Brain microvascular endothelial cell (primary cell): ENCODE results near the gene GALNT13.

Source experiments
- DNase-seq: peaks from one replicate; pipeline ENCODE4 v3.0.0-alpha.2; 2020
- H3K27ac ChIP-seq: fragments of 250-450 bp; sonication (Bioruptor Pico); 2 replicates; pipeline ENCODE4 v1.5.1; 2020; ENCODE audit warnings: mild to moderate bottlenecking, moderate library complexity
- H3K27me3 ChIP-seq: fragments of 250-450 bp; sonication (Bioruptor Pico); replicated peaks from 2 replicates; pipeline ENCODE4 v1.5.1; 2020; ENCODE audit warnings: mild to moderate bottlenecking
- H3K36me3 ChIP-seq: fragments of 250-450 bp; sonication (Bioruptor Pico); replicated peaks from 2 replicates; pipeline ENCODE4 v1.5.1; 2020; ENCODE audit warnings: mild to moderate bottlenecking
- H3K4me3 ChIP-seq: 2 replicates; pipeline ENCODE4 v1.5.1; 2011; ENCODE audit warnings: low read depth, mild to moderate bottlenecking, control low read depth, low read length, moderate library complexity
- CTCF ChIP-seq: IDR thresholded peaks from 2 replicates; pipeline ENCODE4 v1.5.1; 2011; ENCODE audit warnings: low read depth, mild to moderate bottlenecking, moderate library complexity, low read length, control low read depth, inconsistent platforms; ENCODE audit errors: missing control alignments
- in situ Hi-C: cut with HindIII; loops from 2 replicates; pipeline ENCODE4 v1.10.0; 2017; ENCODE audit warnings: low sequenced_read_pairs, low pct_ligation_motif_present

Gene GALNT13

GRCh38 chr2:154329510-154329909 lies 457.8 kb downstream of the GALNT13 start:
- Histone ChIP-seq H3K27me3 (no peaks in the 10 kb centered on the region), H3K27ac (no peak overlapping the region), H3K36me3 (no peaks in the 10 kb centered on the region), H3K4me3 (no peak overlapping the region)
- no peak for DNase-seq
- no peak for TF ChIP-seq CTCF
- in situ Hi-C loops = no loop called here

GRCh38 chr2:154331784-154332183 lies 460.1 kb downstream of the GALNT13 start:
- TF ChIP-seq CTCF = no peak
- Histone ChIP-seq H3K27me3 (no peaks in the 10 kb centered on the region), H3K27ac (no peak overlapping the region), H3K4me3 (no peak overlapping the region), H3K36me3 (no peaks in the 10 kb centered on the region)
- in situ Hi-C loops = no loop called here
- DNase-seq = no peak

- no peak for TF ChIP-seq CTCF
- Histone ChIP-seq H3K27me3 (no peaks in the 10 kb centered on the region), H3K36me3 (no peaks in the 10 kb centered on the region), H3K27ac (no peak overlapping the region), H3K4me3 (no peak overlapping the region)
- no peak for DNase-seq
- in situ Hi-C loops = no loop called here
Measured at GRCh38 chr2:154336201-154336600, 464.5 kb downstream of the GALNT13 start.

- no peak for DNase-seq
- in situ Hi-C loops = no loop called here
- Histone ChIP-seq H3K27me3 (no peaks in the 10 kb centered on the region), H3K4me3 (no peak overlapping the region), H3K36me3 (no peaks in the 10 kb centered on the region), H3K27ac (no peak overlapping the region)
- TF ChIP-seq CTCF = no peak
Measured at GRCh38 chr2:154338352-154338967, 466.7 kb downstream of the GALNT13 start.

- no peaks in the 10 kb centered on the region for H3K27me3 ChIP-seq
- no peak overlapping the region for H3K4me3 ChIP-seq
- no peaks in the 10 kb centered on the region for H3K36me3 ChIP-seq
- TF ChIP-seq CTCF = no peak
- in situ Hi-C loops = no loop called here
- no peak overlapping the region for H3K27ac ChIP-seq
- no peak for DNase-seq
Measured at GRCh38 chr2:154343282-154343681, 471.6 kb downstream of the GALNT13 start.

GRCh38 chr2:154350911-154351310 lies 479.2 kb downstream of the GALNT13 start:
- TF ChIP-seq CTCF = no peak
- no peaks in the 10 kb centered on the region for H3K36me3 ChIP-seq
- no peak overlapping the region for H3K27ac ChIP-seq
- DNase-seq = no peak
- no peaks in the 10 kb centered on the region for H3K27me3 ChIP-seq
- H3K4me3 ChIP-seq = no peak overlapping the region
- in situ Hi-C loops = no loop called here
